ENCODE measurements around the gene CACFD1. TPM values are rescaled to one million over a fixed set of nuclear protein-coding genes. Genes with fewer than 3 reads are reported as not detected.

CACFD1 gene
- total and polyA plus RNA-seq, 2 of the 4 experiments (the other 2 are of a cell fraction) = 2.0 to 6.6 TPM

GRCh38 chr9:133505186-133505830 lies 45.5 kb downstream of the CACFD1 start:
- DNase-seq (peak; percentile 36), ATAC-seq (ENCODE audit: low read depth) (no peak)
- Histone ChIP-seq H3K23ac (ENCODE audit: low read depth, low read length) (no peak overlapping the region), H2AK9ac (replicated peaks; ENCODE audit: low read depth, low read length, poor library complexity) (peak overlapping the region; percentile 33), H3K4me3 (ENCODE audit: insufficient read depth, low read depth, low read length) (no peak overlapping the region), H2AK5ac (ENCODE audit: low read depth, low read length) (no peak overlapping the region), H3K9me3 (ENCODE audit: control insufficient read depth, insufficient read depth, low read length) (peaks cover 11% of the 10 kb centered on the region), H3K4me1 (ENCODE audit: control insufficient read depth, insufficient read depth, low read length) (peaks cover 10% of the 10 kb centered on the region; the same call in 1 of the 2 replicates), H3K4me2 (ENCODE audit: low read depth, low read length) (no peak overlapping the region), H3K27ac (ENCODE audit: insufficient read depth, low read length) (no peak overlapping the region), H2BK20ac (ENCODE audit: low read depth, low read length) (no peak overlapping the region), H2BK15ac (ENCODE audit: low read depth, low read length) (no peak overlapping the region), H4K20me1 (ENCODE audit: insufficient read depth, low read length) (no peaks in the 10 kb centered on the region), H3K36me3 (ENCODE audit: control insufficient read depth, insufficient read depth, low read length) (no peaks in the 10 kb centered on the region), H4K5ac (ENCODE audit: low read depth, low read length) (no peak overlapping the region), H4K91ac (ENCODE audit: insufficient read depth, low read depth, low read length) (no peak overlapping the region), H4K8ac (ENCODE audit: low read depth in 2 of 2, low read length in 2 of 2) (no peak overlapping the region), H3K9me1 (ENCODE audit: insufficient read depth, low read length) (peaks cover 6% of the 10 kb centered on the region; the same call in 1 of the 2 replicates), H3K4ac (ENCODE audit: low read depth, low read length) (no peak overlapping the region), H2BK5ac (ENCODE audit: low read depth, low read length, poor library complexity, severe bottlenecking) (no peak overlapping the region), H3K18ac (ENCODE audit: low read depth, low read length) (no peak overlapping the region), H2AFZ (replicated peaks; ENCODE audit: low read length, poor library complexity) (no peak overlapping the region), H3K14ac (replicated peaks; ENCODE audit: low read depth, low read length) (no peak overlapping the region), H3K9ac (ENCODE audit: low read depth, low read length) (no peak overlapping the region), H3K56ac (ENCODE audit: extremely low read depth, insufficient read depth, low read length) (no peak overlapping the region), H2BK120ac (ENCODE audit: low read depth, low read length) (no peak overlapping the region), H3K27me3 (ENCODE audit: control insufficient read depth, insufficient read depth, low read length) (peaks cover 15% of the 10 kb centered on the region; the same call in 1 of the 2 replicates), H3K79me1 (ENCODE audit: low read depth in 1 of 2, low read length in 2 of 2) (no peaks in the 10 kb centered on the region)
- WGBS, 2 experiments (ENCODE audit: extremely low coverage in 2 of 2, insufficient read length in 1 of 2) = 91% methylated on average over 8 of the region's 13 CpGs; no CpG with 5 or more reads in 1 of the 2 experiments
- TF ChIP-seq RFX5 (IDR thresholded peaks at IDR 0.05; ENCODE audit: low read depth, low read length) (no peak), FOS (IDR thresholded peaks at IDR 0.05; ENCODE audit: low read depth, low read length) (no peak), ELK1 (IDR thresholded peaks at IDR 0.05; ENCODE audit: borderline replicate concordance, low read depth, low read length) (no peak), USF2 (IDR thresholded peaks at IDR 0.05; ENCODE audit: low read depth, low read length) (no peak), RAD21 (IDR thresholded peaks at IDR 0.05; ENCODE audit: low read length) (no peak), CHD1 (IDR thresholded peaks at IDR 0.05; ENCODE audit: low read depth, low read length) (no peak), MXI1 (IDR thresholded peaks at IDR 0.05; ENCODE audit: borderline replicate concordance, low read depth, low read length) (no peak), SMC3 (IDR thresholded peaks at IDR 0.05; ENCODE audit: low read depth, low read length) (no peak), RCOR1 (IDR thresholded peaks at IDR 0.05; ENCODE audit: insufficient replicate concordance, low read length) (no peak), BHLHE40 (IDR thresholded peaks at IDR 0.05; ENCODE audit: low read depth, low read length) (no peak), CEBPB (IDR thresholded peaks at IDR 0.05; ENCODE audit: low read depth, low read length) (no peak), CTCF (conservative IDR thresholded peaks at IDR 0.05; ENCODE audit: low read depth, low read length) (no peak), NFE2L2 (IDR thresholded peaks at IDR 0.05; ENCODE audit: low read depth, low read length) (no peak), MAZ (IDR thresholded peaks at IDR 0.05; ENCODE audit: borderline replicate concordance, low read depth, low read length) (no peak)
- intact Hi-C loops (cut with micrococcal nuclease) = no loop called here
- BruUV-seq (replicated peaks) = no TSS peak
- CTCF ChIA-PET = no interaction called here
- dilution Hi-C loops (cut with HindIII; ENCODE audit: low sequenced_read_pairs, unreplicated experiment) = no loop called here
- POLR2A ChIA-PET (ENCODE audit: unreplicated experiment) = no interaction called here
- in situ Hi-C loops (cut with MboI; ENCODE audit: low sequenced_read_pairs) = no loop called here

Measured in IMR-90 (cell line).